H1 (cell line): ENCODE measurements around the gene CPNE5. TPM values are rescaled to one million over a fixed set of nuclear protein-coding genes. Genes with fewer than 3 reads are reported as not detected.
A peak's percentile ranks its signal among the peaks of the same experiment; 100 is the strongest.

Experiments
- CTCF ChIA-PET: fragments of 300-600 bp; sonication (Branson Sonifier 250); formaldehyde crosslinking; loops from one replicate; lab custom pipeline; 2021; ENCODE audit not compliant: partially characterized antibody; lab: Charles Lee
- POLR2A ChIA-PET: fragments of 300-600 bp; sonication (Branson Sonifier 250); formaldehyde crosslinking; loops from one replicate; lab custom pipeline; 2021; ENCODE audit warnings: inconsistent platforms; ENCODE audit not compliant: partially characterized antibody; lab: Charles Lee
- DNase-seq, 2 experiments: peaks; one replicate each; pipeline versions ENCODE4 v3.0.0 to v3.0.0-alpha.2; 2010 to 2022; ENCODE audit warnings: low spot score in 2 of 2, low read depth in 1 of 2, mixed read lengths in 1 of 2
- FAIRE-seq: peaks from 2 replicates; lab custom pipeline; 2011; peaks lifted over from hg19 to GRCh38; lab: Jason Lieb, UNC
- H2AFZ ChIP-seq: 2 replicates; pipeline ENCODE4 v1.8.1; 2012; ENCODE audit warnings: low read length, inconsistent platforms
- H2AK5ac ChIP-seq: 2 replicates; pipeline ENCODE4 v1.6.1; 2013; ENCODE audit warnings: low read depth, low read length
- H2BK120ac ChIP-seq: replicated peaks from 2 replicates; pipeline ENCODE3; 2013; ENCODE audit warnings: low read depth, low read length, inconsistent platforms
- H2BK12ac ChIP-seq: 2 replicates; pipeline ENCODE4 v1.6.1; 2013; ENCODE audit warnings: low read depth, low read length
- H2BK15ac ChIP-seq: 2 replicates; pipeline ENCODE4 v1.6.1; 2013; ENCODE audit warnings: low read length
- H2BK20ac ChIP-seq: 2 replicates; pipeline ENCODE4 v1.6.1; 2013; ENCODE audit warnings: low read length
- H2BK5ac ChIP-seq: 2 replicates; pipeline ENCODE4 v1.6.1; 2013; ENCODE audit warnings: low read depth, low read length
- H3K14ac ChIP-seq: 2 replicates; pipeline ENCODE4 v1.6.1; 2013; ENCODE audit warnings: inconsistent platforms; ENCODE audit not compliant: insufficient read length
- H3K18ac ChIP-seq: 2 replicates; pipeline ENCODE4 v1.6.1; 2013; ENCODE audit warnings: low read length; ENCODE audit errors: extremely low read depth
- H3K23ac ChIP-seq: 2 replicates; pipeline ENCODE4 v1.6.1; 2013; ENCODE audit warnings: inconsistent platforms; ENCODE audit not compliant: insufficient read length
- H3K23me2 ChIP-seq: 2 replicates; pipeline ENCODE4 v1.6.1; 2013; ENCODE audit warnings: low read depth, low read length
- H3K27ac ChIP-seq: 2 replicates; pipeline ENCODE4 v1.6.1; 2011; ENCODE audit warnings: low read depth, low read length, inconsistent platforms
- H3K27me3 ChIP-seq, 4 experiments: replicated peaks in 1 of 4; 1 replicate in 1 of 4; 2 replicates in 3 of 4; pipeline versions ENCODE4 v1.6.1 to v1.8.1; 2011 to 2013; ENCODE audit warnings: low read length in 3 of 4, mild to moderate bottlenecking in 3 of 4, inconsistent platforms in 2 of 4, mixed read lengths in 2 of 4, moderate library complexity in 1 of 4; ENCODE audit not compliant: control insufficient read depth in 3 of 4, insufficient read depth in 3 of 4; ENCODE audit errors: extremely low read depth in 1 of 4
- H3K36me3 ChIP-seq, 4 experiments: 2 replicates each; pipeline versions ENCODE4 v1.6.1 to v1.8.1; 2011 to 2013; ENCODE audit warnings: mild to moderate bottlenecking in 4 of 4, low read length in 3 of 4, moderate library complexity in 2 of 4, control low read depth in 1 of 4, inconsistent platforms in 1 of 4; ENCODE audit not compliant: insufficient read depth in 4 of 4, control insufficient read depth in 2 of 4
- H3K4ac ChIP-seq: replicated peaks from 2 replicates; pipeline ENCODE3; 2013; ENCODE audit warnings: low read length, low read depth, mixed read lengths, inconsistent platforms; ENCODE audit not compliant: insufficient read length
- H3K4me1 ChIP-seq, 4 experiments: replicated peaks in 1 of 4; 1 replicate in 1 of 4; 2 replicates in 3 of 4; pipeline versions ENCODE4 v1.6.1 to v1.8.1; 2011 to 2013; ENCODE audit warnings: low read length in 3 of 4, inconsistent platforms in 2 of 4, mixed read lengths in 1 of 4; ENCODE audit not compliant: insufficient read depth in 4 of 4, control insufficient read depth in 3 of 4
- H3K4me2 ChIP-seq, 2 experiments: 2 replicates each; pipeline versions ENCODE4 v1.6.1 to v1.8.1; 2011 to 2013; ENCODE audit warnings: low read depth in 2 of 2, low read length in 2 of 2, control low read depth in 1 of 2, inconsistent platforms in 1 of 2, mild to moderate bottlenecking in 1 of 2; ENCODE audit not compliant: insufficient read depth in 1 of 2
- H3K4me3 ChIP-seq, 4 experiments: fragments of 200-600, 300-600 bp in 1 of 4; sonication (generic), shearing (Covaris generic), sonication (Bioruptor Twin) in 1 of 4; 2 replicates each; pipeline versions ENCODE4 v1.5.1 to v1.8.1; 2011 to 2016; ENCODE audit warnings: low read length in 4 of 4, low read depth in 3 of 4, control low read depth in 2 of 4, inconsistent platforms in 2 of 4, mild to moderate bottlenecking in 2 of 4, mixed read lengths in 1 of 4, moderate library complexity in 1 of 4; ENCODE audit not compliant: insufficient read depth in 2 of 4; ENCODE audit errors: extremely low read depth in 1 of 4
- H3K56ac ChIP-seq: replicated peaks from 2 replicates; pipeline ENCODE3; 2013; ENCODE audit warnings: low read depth, mild to moderate bottlenecking, mixed read lengths, low read length, inconsistent platforms; ENCODE audit not compliant: insufficient read length
- H3K79me1 ChIP-seq: 2 replicates; pipeline ENCODE4 v1.6.1; 2013; ENCODE audit warnings: low read depth, low read length, control low read depth
- H3K79me2 ChIP-seq, 2 experiments: 2 replicates each; pipeline versions ENCODE4 v1.6.1 to v1.8.1; 2012 to 2013; ENCODE audit warnings: low read length in 2 of 2, mild to moderate bottlenecking in 2 of 2, inconsistent platforms in 1 of 2; ENCODE audit not compliant: insufficient read depth in 2 of 2, control insufficient read depth in 1 of 2
- H3K9ac ChIP-seq, 4 experiments: replicated peaks in 1 of 4; 1 replicate in 1 of 4; 2 replicates in 3 of 4; pipeline versions ENCODE4 v1.6.1 to v1.8.1; 2011 to 2013; ENCODE audit warnings: low read depth in 3 of 4, low read length in 3 of 4, control low read depth in 2 of 4, mild to moderate bottlenecking in 2 of 4, moderate library complexity in 2 of 4, inconsistent platforms in 1 of 4; ENCODE audit errors: extremely low read depth in 1 of 4
- H3K9me3 ChIP-seq, 2 experiments: 2 replicates each; pipeline versions ENCODE4 v1.6.1 to v1.8.1; 2012 to 2013; ENCODE audit warnings: mild to moderate bottlenecking in 2 of 2, moderate library complexity in 2 of 2, control low read depth in 1 of 2, inconsistent platforms in 1 of 2, low read depth in 1 of 2, low read length in 1 of 2, mixed read lengths in 1 of 2; ENCODE audit not compliant: insufficient read depth in 2 of 2
- H4K20me1 ChIP-seq, 2 experiments: replicated peaks in 1 of 2; 2 replicates each; pipeline versions ENCODE3 to v1.8.1; 2011 to 2013; ENCODE audit warnings: inconsistent platforms in 2 of 2, low read length in 2 of 2, mild to moderate bottlenecking in 1 of 2; ENCODE audit not compliant: insufficient read depth in 2 of 2, control insufficient read depth in 1 of 2
- H4K5ac ChIP-seq: 2 replicates; pipeline ENCODE4 v1.6.1; 2013; ENCODE audit warnings: low read length, low read depth, mixed read lengths, inconsistent platforms; ENCODE audit not compliant: insufficient read length
- H4K8ac ChIP-seq: 2 replicates; pipeline ENCODE4 v1.8.0; 2013; ENCODE audit warnings: mild to moderate bottlenecking, moderate library complexity, low read length, inconsistent platforms; ENCODE audit not compliant: insufficient read depth; ENCODE audit errors: extremely low read depth
- H4K91ac ChIP-seq: replicated peaks from 2 replicates; pipeline ENCODE3; 2013; ENCODE audit warnings: low read length, mixed read lengths, inconsistent platforms; ENCODE audit not compliant: insufficient read length
- CTBP2 ChIP-seq: IDR thresholded peaks from 2 replicates; pipeline ENCODE4 v1.7.0; 2011; ENCODE audit warnings: borderline replicate concordance, mild to moderate bottlenecking, moderate library complexity, mixed read lengths, low read length; ENCODE audit not compliant: insufficient read depth, insufficient read length
- JUN ChIP-seq: IDR thresholded peaks from 2 replicates; pipeline ENCODE4 v1.6.1; 2011; ENCODE audit warnings: low read depth, mild to moderate bottlenecking, improper control_type of control experiment, low read length
- KDM4A ChIP-seq: IDR thresholded peaks from one replicate; pipeline ENCODE4 v1.7.1; 2012; ENCODE audit warnings: low read depth, mild to moderate bottlenecking, moderate library complexity, low read length, inconsistent platforms; ENCODE audit not compliant: severe bottlenecking
- SP2 ChIP-seq: IDR thresholded peaks from 2 replicates; pipeline ENCODE4 v1.6.1; 2012; ENCODE audit warnings: mild to moderate bottlenecking, low read length, inconsistent platforms
- WGBS, 2 experiments: shearing (Covaris generic) in 1 of 2; methylation state at CpG; one replicate each; pipeline versions ENCODE4 v1.1.6 to v1.1.7; 2013 to 2015; ENCODE audit warnings: low lambda C conversion rate in 2 of 2, mixed read lengths in 2 of 2, inconsistent platforms in 1 of 2, low coverage in 1 of 2, missing lambda C conversion rate in 1 of 2; ENCODE audit not compliant: insufficient replicate concordance in 2 of 2, insufficient coverage in 1 of 2, insufficient read length in 1 of 2; ENCODE audit errors: extremely low coverage in 1 of 2, missing lambda C conversion rate in 1 of 2; 5-methylcytosine and 5-hydroxymethylcytosine counted together
- polyA plus RNA-seq, 7 experiments: library from polyadenylated mRNA; depleted of rRNA in 3 of 7; stranded (reverse) in 5 of 7; unstranded in 2 of 7; fragments of >200 nt in 5 of 7; fragments of 200-250 nt in 2 of 7; gene quantifications; 1 replicate in 5 of 7; 2 replicates in 1 of 7; 4 replicates in 1 of 7; pipeline versions ENCODE4 v1.2.1 to v1.2.3, GENCODE V29; 2011 to 2013; ENCODE audit warnings: missing spikeins in 2 of 7, mixed read lengths in 2 of 7
- total RNA-seq: library from RNA; stranded (reverse); fragmentation: NEBNext Ultra II Directional; extraction: Animal tissue kit (Norgen Biotek cat#: 25700); gene quantifications from 2 replicates; pipeline ENCODE4 v1.2.1, GENCODE V29; 2021

Gene CPNE5
- total and polyA plus RNA-seq, 2 of the 8 experiments (the other 6 are each of a cell fraction or from before 2014, with no cell fraction given): 0.88 to 1.8 TPM

- no peaks in the 10 kb centered on the region for H4K20me1 ChIP-seq
- H3K4me2 ChIP-seq: no peak overlapping the region
- H3K4me1 ChIP-seq: peaks cover 0 to 10% (median 1%) of the 10 kb centered on the region in 4 experiments; a peak in 4 of 7 replicates
- H2BK20ac ChIP-seq: no peak overlapping the region
- H4K91ac ChIP-seq: no peak overlapping the region
- H3K23ac ChIP-seq: no peak overlapping the region
- H3K27ac ChIP-seq: no peak overlapping the region
- H3K9me3 ChIP-seq: no peaks in the 10 kb centered on the region
- H3K23me2 ChIP-seq: no peaks in the 10 kb centered on the region
- H3K27me3 ChIP-seq: no peaks in the 10 kb centered on the region
- no peak overlapping the region for H3K14ac ChIP-seq
- no peak overlapping the region; the same call in 1 of the 2 replicates for H3K18ac ChIP-seq
- H2AK5ac ChIP-seq: no peak overlapping the region
- H2BK12ac ChIP-seq: no peak overlapping the region
- H4K5ac ChIP-seq: no peak overlapping the region
- H3K36me3 ChIP-seq: no peaks in the 10 kb centered on the region
- peak overlapping the region; percentile 63 for H4K8ac ChIP-seq
- H2BK120ac ChIP-seq: no peak overlapping the region
- CTCF ChIA-PET: interaction anchor here (0.6 to 13.6 kb wide), 44 partner anchors 8 to 556 kb away, joined by 3 to 293 read pairs (median 4); partner anchors contain the start of genes C6orf89 and PPIL1
- DNase-seq (no peak), FAIRE-seq (no peak)
- H3K79me2 ChIP-seq: no peaks in the 10 kb centered on the region
- TF ChIP-seq CTBP2 (no peak), KDM4A (no peak), JUN (no peak), SP2 (no peak)
- H2BK15ac ChIP-seq: no peak overlapping the region
- POLR2A ChIA-PET: interaction anchor here (1.2 to 1.7 kb wide), 5 partner anchors 9 to 170 kb away, joined by 3 to 5 read pairs (median 3); no protein-coding TSS in a partner anchor
- no peak overlapping the region for H3K4me3 ChIP-seq
- no peak overlapping the region for H3K9ac ChIP-seq
- no peak overlapping the region for H3K56ac ChIP-seq
- H3K4ac ChIP-seq: no peak overlapping the region
- H3K79me1 ChIP-seq: no peaks in the 10 kb centered on the region
- H2AFZ ChIP-seq: no peak overlapping the region
- H2BK5ac ChIP-seq: no peak overlapping the region
- 69% methylated on average over 10 of the region's 10 CpGs; no CpG with 5 or more reads in 1 of the 2 experiments for WGBS, 2 experiments
These were observed 74.1 kb downstream of the CPNE5 start for GRCh38 chr6:36765190-36765589.
